Trophoblast cell (in vitro differentiated cells and primary cell): Measurements from ENCODE around the gene SEC14L6.

Source experiments
- DNase-seq, 2 donors: peaks; one replicate each; pipeline ENCODE4 v3.0.0-alpha.2; 2016
- H2AFZ ChIP-seq: 2 replicates; pipeline ENCODE4 v1.6.1; 2013; ENCODE audit warnings: low read length, moderate library complexity, mild to moderate bottlenecking; ENCODE audit not compliant: insufficient read depth, poor library complexity
- H2AK5ac ChIP-seq: 2 replicates; pipeline ENCODE4 v1.6.1; 2013; ENCODE audit warnings: mild to moderate bottlenecking, low read length
- H2BK120ac ChIP-seq: 2 replicates; pipeline ENCODE4 v1.6.1; 2013; ENCODE audit warnings: low read length, mild to moderate bottlenecking, moderate library complexity; ENCODE audit not compliant: insufficient read depth, poor library complexity
- H2BK12ac ChIP-seq: 2 replicates; pipeline ENCODE4 v1.6.1; 2013; ENCODE audit warnings: mild to moderate bottlenecking, low read length, moderate library complexity
- H2BK5ac ChIP-seq: 2 replicates; pipeline ENCODE4 v1.6.1; 2013; ENCODE audit warnings: low read length, low read depth, moderate library complexity, mild to moderate bottlenecking; ENCODE audit not compliant: poor library complexity
- H3K14ac ChIP-seq: 2 replicates; pipeline ENCODE4 v1.6.1; 2013; ENCODE audit warnings: mild to moderate bottlenecking, low read length
- H3K18ac ChIP-seq: 2 replicates; pipeline ENCODE4 v1.6.1; 2013; ENCODE audit warnings: mild to moderate bottlenecking, low read length
- H3K23ac ChIP-seq: 2 replicates; pipeline ENCODE4 v1.6.1; 2013; ENCODE audit warnings: low read length
- H3K27ac ChIP-seq: 2 replicates; pipeline ENCODE4 v1.5.1; 2013; ENCODE audit warnings: low read depth, mild to moderate bottlenecking, inconsistent platforms, low read length, moderate library complexity
- H3K27me3 ChIP-seq: 2 replicates; pipeline ENCODE4 v1.6.1; 2013; ENCODE audit warnings: inconsistent platforms, mild to moderate bottlenecking, low read length, moderate library complexity; ENCODE audit not compliant: insufficient read depth
- H3K36me3 ChIP-seq, 2 experiments: 1 replicate in 1 of 2; 2 replicates in 1 of 2; pipeline ENCODE4 v1.6.1; 2013; ENCODE audit warnings: low read length in 2 of 2, mild to moderate bottlenecking in 2 of 2, moderate library complexity in 1 of 2; ENCODE audit not compliant: insufficient read depth in 2 of 2, control insufficient read depth in 1 of 2
- H3K4ac ChIP-seq: 2 replicates; pipeline ENCODE4 v1.6.1; 2013; ENCODE audit warnings: low read depth, mild to moderate bottlenecking, low read length, moderate library complexity
- H3K4me1 ChIP-seq, 2 experiments: 1 replicate in 1 of 2; 2 replicates in 1 of 2; pipeline ENCODE4 v1.6.1; 2013; ENCODE audit warnings: low read length in 2 of 2, mild to moderate bottlenecking in 2 of 2, moderate library complexity in 1 of 2; ENCODE audit not compliant: insufficient read depth in 2 of 2, control insufficient read depth in 1 of 2
- H3K4me2 ChIP-seq: 2 replicates; pipeline ENCODE4 v1.6.1; 2013; ENCODE audit warnings: inconsistent platforms, mild to moderate bottlenecking, low read length, moderate library complexity
- H3K4me3 ChIP-seq: 2 replicates; pipeline ENCODE4 v1.5.1; 2013; ENCODE audit warnings: mild to moderate bottlenecking, low read depth, low read length, inconsistent platforms
- H3K79me1 ChIP-seq: one replicate; pipeline ENCODE4 v1.6.1; 2013; ENCODE audit warnings: low read length
- H3K79me2 ChIP-seq: 2 replicates; pipeline ENCODE4 v1.6.1; 2013; ENCODE audit warnings: low read length, mild to moderate bottlenecking; ENCODE audit not compliant: control insufficient read depth, insufficient read depth, poor library complexity
- H3K9ac ChIP-seq: 2 replicates; pipeline ENCODE4 v1.6.1; 2013; ENCODE audit warnings: mild to moderate bottlenecking, low read length
- H3K9me3 ChIP-seq: 2 replicates; pipeline ENCODE4 v1.6.1; 2013; ENCODE audit warnings: low read depth, mild to moderate bottlenecking, control low read depth, inconsistent platforms, low read length; ENCODE audit not compliant: insufficient read depth
- H4K12ac ChIP-seq: 2 replicates; pipeline ENCODE4 v1.6.1; 2013; ENCODE audit warnings: low read depth, mild to moderate bottlenecking, low read length, moderate library complexity
- H4K8ac ChIP-seq: 2 replicates; pipeline ENCODE4 v1.6.1; 2013; ENCODE audit warnings: low read depth, mild to moderate bottlenecking, low read length, moderate library complexity
- H4K91ac ChIP-seq: one replicate; pipeline ENCODE4 v1.6.1; 2013; ENCODE audit warnings: low read depth, mild to moderate bottlenecking, low read length, moderate library complexity
- WGBS: extraction: QIAGEN DNeasy Blood & Tissue Kit; methylation state at CpG from one replicate; pipeline ENCODE4 v1.1.7; 2013; ENCODE audit warnings: missing lambda C conversion rate; ENCODE audit not compliant: insufficient read length, insufficient coverage; ENCODE audit errors: extremely low coverage; 5-methylcytosine and 5-hydroxymethylcytosine counted together

SEC14L6 gene

GRCh38 chr22:30516273-30516672 lies 30.3 kb downstream of the SEC14L6 start:
- Histone ChIP-seq H2AFZ (no peak overlapping the region), H4K8ac (no peak overlapping the region), H2AK5ac (no peak overlapping the region), H3K14ac (no peak overlapping the region), H3K36me3 (no peaks in the 10 kb centered on the region), H3K23ac (no peak overlapping the region), H2BK12ac (no peak overlapping the region), H2BK5ac (no peak overlapping the region), H3K27me3 (no peaks in the 10 kb centered on the region), H3K4me2 (no peak overlapping the region), H4K91ac (no peak overlapping the region), H3K79me2 (no peaks in the 10 kb centered on the region), H3K4me1 (peaks cover 0 to 1% of the 10 kb centered on the region in 2 experiments), H3K4me3 (no peak overlapping the region), H3K4ac (no peak overlapping the region), H3K18ac (no peak overlapping the region), H4K12ac (no peak overlapping the region), H2BK120ac (no peak overlapping the region), H3K9ac (no peak overlapping the region), H3K9me3 (peaks cover 12% of the 10 kb centered on the region), H3K79me1 (no peaks in the 10 kb centered on the region), H3K27ac (no peak overlapping the region)
- peak in 1 of 2 donors; percentile 24 for DNase-seq
- no CpG with 5 or more reads among the region's 6 CpGs for WGBS

- no peak overlapping the region for H4K12ac ChIP-seq
- H2BK5ac ChIP-seq: no peak overlapping the region
- WGBS: no CpG with 5 or more reads among the region's 4 CpGs
- no peak overlapping the region for H3K27ac ChIP-seq
- no peaks in the 10 kb centered on the region for H3K79me2 ChIP-seq
- H3K23ac ChIP-seq: no peak overlapping the region
- no peaks in the 10 kb centered on the region for H3K79me1 ChIP-seq
- H3K4me1 ChIP-seq: peaks cover 0 to 1% of the 10 kb centered on the region in 2 experiments
- DNase-seq: peak in 1 of 2 donors; percentile 52
- no peak overlapping the region for H3K4me3 ChIP-seq
- no peak overlapping the region for H2BK12ac ChIP-seq
- H3K4me2 ChIP-seq: no peak overlapping the region
- no peak overlapping the region for H3K18ac ChIP-seq
- H2AK5ac ChIP-seq: no peak overlapping the region
- no peak overlapping the region for H2AFZ ChIP-seq
- no peak overlapping the region for H3K4ac ChIP-seq
- H3K9ac ChIP-seq: no peak overlapping the region
- no peaks in the 10 kb centered on the region for H3K36me3 ChIP-seq
- peaks cover 10% of the 10 kb centered on the region for H3K9me3 ChIP-seq
- H2BK120ac ChIP-seq: no peak overlapping the region
- no peak overlapping the region for H4K8ac ChIP-seq
- H3K27me3 ChIP-seq: no peaks in the 10 kb centered on the region
- no peak overlapping the region for H3K14ac ChIP-seq
- no peak overlapping the region for H4K91ac ChIP-seq
Observed at GRCh38 chr22:30514252-30514651, 32.3 kb downstream of the SEC14L6 start.

- WGBS: no CpG with 5 or more reads among the region's 6 CpGs
- Histone ChIP-seq H2BK12ac (no peak overlapping the region), H3K14ac (no peak overlapping the region), H3K79me1 (no peaks in the 10 kb centered on the region), H3K18ac (no peak overlapping the region), H2AFZ (no peak overlapping the region), H2AK5ac (no peak overlapping the region), H3K9me3 (peaks cover 10% of the 10 kb centered on the region), H3K4me1 (peaks cover 0 to 1% of the 10 kb centered on the region in 2 experiments), H3K4me3 (no peak overlapping the region), H2BK120ac (no peak overlapping the region), H3K79me2 (no peaks in the 10 kb centered on the region), H3K27me3 (no peaks in the 10 kb centered on the region), H3K4me2 (no peak overlapping the region), H2BK5ac (no peak overlapping the region), H3K23ac (no peak overlapping the region), H3K4ac (no peak overlapping the region), H3K36me3 (no peaks in the 10 kb centered on the region), H4K12ac (no peak overlapping the region), H4K91ac (no peak overlapping the region), H3K9ac (no peak overlapping the region), H3K27ac (no peak overlapping the region), H4K8ac (no peak overlapping the region)
- DNase-seq: no peak
Observed at GRCh38 chr22:30513462-30513861, 33.1 kb downstream of the SEC14L6 start.

- Histone ChIP-seq H3K4me1 (peaks cover 0 to 1% of the 10 kb centered on the region in 2 experiments), H2BK5ac (no peak overlapping the region), H3K79me2 (no peaks in the 10 kb centered on the region), H4K91ac (no peak overlapping the region), H2AFZ (no peak overlapping the region), H3K9me3 (peaks cover 10% of the 10 kb centered on the region), H2BK12ac (no peak overlapping the region), H3K9ac (no peak overlapping the region), H3K4ac (no peak overlapping the region), H2AK5ac (no peak overlapping the region), H4K8ac (no peak overlapping the region), H3K79me1 (no peaks in the 10 kb centered on the region), H3K14ac (no peak overlapping the region), H3K18ac (no peak overlapping the region), H3K4me3 (no peak overlapping the region), H3K27me3 (no peaks in the 10 kb centered on the region), H3K27ac (no peak overlapping the region), H3K36me3 (no peaks in the 10 kb centered on the region), H3K23ac (no peak overlapping the region), H3K4me2 (no peak overlapping the region), H4K12ac (no peak overlapping the region), H2BK120ac (no peak overlapping the region)
- no peak for DNase-seq
- no CpG with 5 or more reads among the region's 7 CpGs for WGBS
Observed at GRCh38 chr22:30511911-30512310, 34.6 kb downstream of the SEC14L6 start.
